ENCODE results near the gene JMY.

DNA sequence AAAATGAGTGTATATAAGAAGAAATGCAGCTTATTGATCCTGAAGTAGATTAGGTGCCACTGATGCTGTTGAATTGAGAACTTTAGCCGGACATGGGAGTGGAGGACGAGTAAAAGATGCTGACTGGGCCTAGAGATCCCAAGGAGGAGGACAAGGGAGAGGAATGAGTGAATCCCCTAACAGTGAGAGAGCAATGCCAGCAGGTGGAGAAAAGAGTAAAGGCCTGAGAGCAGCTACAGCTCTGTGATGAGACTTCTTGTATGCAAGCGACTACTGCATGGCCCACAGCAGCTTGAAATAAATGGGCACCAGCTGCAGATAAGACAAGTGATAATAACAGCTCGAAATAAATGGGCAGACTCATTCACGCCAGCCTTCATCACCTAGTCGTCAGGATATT is 44.5 kb upstream of the JMY start:
- no peak for TF ChIP-seq POLR2A (IDR thresholded peaks at IDR 0.05)
- TF ChIP-seq, protein P1, sequence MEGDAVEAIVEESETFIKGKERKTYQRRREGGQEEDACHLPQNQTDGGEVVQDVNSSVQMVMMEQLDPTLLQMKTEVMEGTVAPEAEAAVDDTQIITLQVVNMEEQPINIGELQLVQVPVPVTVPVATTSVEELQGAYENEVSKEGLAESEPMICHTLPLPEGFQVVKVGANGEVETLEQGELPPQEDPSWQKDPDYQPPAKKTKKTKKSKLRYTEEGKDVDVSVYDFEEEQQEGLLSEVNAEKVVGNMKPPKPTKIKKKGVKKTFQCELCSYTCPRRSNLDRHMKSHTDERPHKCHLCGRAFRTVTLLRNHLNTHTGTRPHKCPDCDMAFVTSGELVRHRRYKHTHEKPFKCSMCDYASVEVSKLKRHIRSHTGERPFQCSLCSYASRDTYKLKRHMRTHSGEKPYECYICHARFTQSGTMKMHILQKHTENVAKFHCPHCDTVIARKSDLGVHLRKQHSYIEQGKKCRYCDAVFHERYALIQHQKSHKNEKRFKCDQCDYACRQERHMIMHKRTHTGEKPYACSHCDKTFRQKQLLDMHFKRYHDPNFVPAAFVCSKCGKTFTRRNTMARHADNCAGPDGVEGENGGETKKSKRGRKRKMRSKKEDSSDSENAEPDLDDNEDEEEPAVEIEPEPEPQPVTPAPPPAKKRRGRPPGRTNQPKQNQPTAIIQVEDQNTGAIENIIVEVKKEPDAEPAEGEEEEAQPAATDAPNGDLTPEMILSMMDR (IDR thresholded peaks at IDR 0.05): no peak
